ENCODE data around the gene TBC1D23.

DNA sequence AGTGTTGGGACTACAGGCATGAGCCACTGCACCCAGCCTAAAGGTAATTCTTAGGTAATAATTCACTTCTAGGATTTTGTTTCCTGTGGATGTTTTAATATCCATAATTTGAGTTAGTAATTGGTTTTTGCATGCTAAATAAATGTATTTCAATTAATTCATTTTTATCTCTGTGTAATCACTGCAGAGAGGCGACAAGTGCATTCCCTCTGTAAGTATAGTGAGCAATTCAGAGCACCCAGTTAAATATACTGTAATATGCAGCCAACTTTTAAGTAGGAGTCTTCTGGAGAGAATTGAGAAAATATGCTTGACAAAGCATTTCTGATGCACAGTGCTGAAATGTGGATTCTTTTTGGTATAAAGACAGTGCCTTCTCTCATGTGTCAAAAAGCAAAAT, 5.7 kb downstream of the TBC1D23 start:
- TF ChIP-seq, protein P1, sequence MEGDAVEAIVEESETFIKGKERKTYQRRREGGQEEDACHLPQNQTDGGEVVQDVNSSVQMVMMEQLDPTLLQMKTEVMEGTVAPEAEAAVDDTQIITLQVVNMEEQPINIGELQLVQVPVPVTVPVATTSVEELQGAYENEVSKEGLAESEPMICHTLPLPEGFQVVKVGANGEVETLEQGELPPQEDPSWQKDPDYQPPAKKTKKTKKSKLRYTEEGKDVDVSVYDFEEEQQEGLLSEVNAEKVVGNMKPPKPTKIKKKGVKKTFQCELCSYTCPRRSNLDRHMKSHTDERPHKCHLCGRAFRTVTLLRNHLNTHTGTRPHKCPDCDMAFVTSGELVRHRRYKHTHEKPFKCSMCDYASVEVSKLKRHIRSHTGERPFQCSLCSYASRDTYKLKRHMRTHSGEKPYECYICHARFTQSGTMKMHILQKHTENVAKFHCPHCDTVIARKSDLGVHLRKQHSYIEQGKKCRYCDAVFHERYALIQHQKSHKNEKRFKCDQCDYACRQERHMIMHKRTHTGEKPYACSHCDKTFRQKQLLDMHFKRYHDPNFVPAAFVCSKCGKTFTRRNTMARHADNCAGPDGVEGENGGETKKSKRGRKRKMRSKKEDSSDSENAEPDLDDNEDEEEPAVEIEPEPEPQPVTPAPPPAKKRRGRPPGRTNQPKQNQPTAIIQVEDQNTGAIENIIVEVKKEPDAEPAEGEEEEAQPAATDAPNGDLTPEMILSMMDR (IDR thresholded peaks at IDR 0.05) = no peak
- TF ChIP-seq POLR2AphosphoS5 (IDR thresholded peaks at IDR 0.05) = no peak
- no peak for TF ChIP-seq EP300 (IDR thresholded peaks at IDR 0.05)

Data from esophagus muscularis mucosa (tissue), 4 donors.